Measurements from ENCODE around the gene ESRRG.
"Not testable (repeated sequence)": the region's sequence is repeated elsewhere in the genome, so short reads cannot be mapped to it uniquely, and the experiment has no call there.

Gene ESRRG

DNA sequence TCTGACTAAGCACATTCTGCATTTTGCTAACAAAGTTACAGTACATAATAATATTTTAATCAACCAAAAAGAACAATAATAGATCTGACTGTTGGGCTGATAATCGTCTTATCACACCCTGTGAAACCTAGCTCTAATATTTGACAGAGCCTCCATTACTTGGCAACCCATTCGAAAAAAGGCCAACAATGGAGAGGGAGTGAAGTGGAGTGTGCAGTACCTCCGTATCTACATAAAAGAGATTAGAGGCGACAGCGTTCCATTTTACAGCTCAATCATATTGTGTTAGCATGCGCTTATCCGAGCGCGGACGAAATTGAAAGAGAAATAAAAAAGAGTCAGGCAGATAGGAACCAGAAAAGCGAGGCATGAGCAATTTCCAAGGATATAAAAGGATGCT lies 162.7 kb downstream of the ESRRG start:
- DNase-seq, result no peak

- no peak for DNase-seq
These were observed 163.9 kb downstream of the ESRRG start for GRCh38 chr1:216559359-216559758.

- no peak for DNase-seq
These were observed 167.6 kb downstream of the ESRRG start for GRCh38 chr1:216555653-216556052.

GRCh38 chr1:216554934-216555333 lies 168.3 kb downstream of the ESRRG start:
- no peak for DNase-seq

- DNase-seq, result no peak
These were observed 169.5 kb downstream of the ESRRG start for GRCh38 chr1:216553766-216554165.

- DNase-seq, result no peak
These were observed 170.2 kb downstream of the ESRRG start for GRCh38 chr1:216553040-216553439.

- no peak for DNase-seq
These were observed 173.4 kb downstream of the ESRRG start for GRCh38 chr1:216549796-216550195.

DNA sequence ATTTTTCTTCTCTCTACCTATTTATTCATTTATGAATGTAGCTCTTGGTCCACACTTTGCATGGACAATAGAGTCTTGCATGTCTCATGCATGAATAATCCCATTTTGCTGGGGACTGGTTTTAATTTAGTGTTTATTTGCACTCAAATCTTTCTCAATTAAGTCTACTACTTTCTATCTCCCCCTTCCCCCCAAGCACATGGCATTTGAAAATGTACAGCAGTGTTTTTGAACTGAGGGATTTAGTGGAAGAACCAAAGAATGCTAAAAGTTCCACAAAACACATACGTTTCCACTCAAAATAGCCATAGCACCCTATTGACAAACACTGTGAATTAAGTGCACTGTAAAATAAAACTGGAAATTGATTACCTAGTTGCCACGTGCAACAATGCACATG lies 180.5 kb downstream of the ESRRG start:
- DNase-seq, result no peak

- DNase-seq, result no peak
These were observed 181.0 kb downstream of the ESRRG start for GRCh38 chr1:216542263-216542662.

DNA sequence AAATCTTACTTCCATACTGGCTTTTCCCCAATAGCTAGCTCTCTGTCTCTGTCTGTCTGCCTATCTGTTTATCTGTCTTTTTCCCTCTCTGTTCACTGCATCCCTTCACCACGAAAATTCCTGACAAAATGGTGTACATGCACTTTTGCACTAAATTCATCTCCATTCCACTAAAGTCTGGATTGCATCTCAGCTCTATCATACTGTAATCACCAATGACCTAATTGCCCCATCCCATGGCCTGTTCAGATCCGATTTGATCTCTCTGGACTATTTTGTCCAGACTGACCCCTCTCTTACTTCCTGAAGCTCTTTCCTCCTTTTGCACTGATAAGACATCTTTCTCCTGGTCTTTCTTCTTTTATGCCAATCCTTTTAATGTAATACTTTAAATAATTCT lies 187.5 kb downstream of the ESRRG start:
- DNase-seq, result no peak

DNA sequence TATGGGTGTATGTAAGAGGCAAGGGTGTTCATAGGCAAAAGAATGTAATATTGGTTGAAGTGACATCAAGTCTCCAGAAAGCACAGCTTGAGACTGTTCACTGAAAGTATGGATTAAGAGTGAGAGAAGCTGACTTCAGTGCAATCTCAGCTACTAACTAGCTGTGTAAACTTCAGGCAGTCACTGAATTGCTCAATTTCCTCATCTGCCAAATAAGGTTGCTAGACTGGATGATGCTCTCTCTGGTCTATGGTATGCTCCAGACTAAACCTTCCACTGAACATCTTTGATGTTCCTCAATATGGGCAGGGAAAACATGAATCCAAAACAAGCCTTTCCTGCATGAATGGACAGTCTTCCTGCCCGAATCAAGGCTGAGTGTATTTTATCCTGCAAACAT lies 188.2 kb downstream of the ESRRG start:
- no peak for DNase-seq

DNA sequence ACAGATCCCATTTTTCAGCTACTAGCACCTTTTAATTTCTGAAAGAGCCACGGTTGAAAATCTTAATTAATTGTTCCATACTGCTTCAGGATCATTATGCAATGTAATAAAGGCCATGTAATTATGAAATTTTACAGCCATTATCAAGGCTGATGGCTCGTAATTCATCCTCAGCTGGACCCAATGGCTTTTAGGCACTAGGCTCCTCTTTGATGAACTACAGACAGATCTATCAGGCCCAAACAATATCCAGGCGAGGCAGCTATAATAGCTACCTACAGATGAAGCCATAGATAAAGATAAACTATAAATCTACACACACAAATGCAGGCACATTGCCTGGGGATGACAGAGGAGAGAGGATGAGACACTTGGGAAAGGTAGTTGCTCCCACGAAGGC lies 189.5 kb downstream of the ESRRG start:
- DNase-seq, result no peak

DNA sequence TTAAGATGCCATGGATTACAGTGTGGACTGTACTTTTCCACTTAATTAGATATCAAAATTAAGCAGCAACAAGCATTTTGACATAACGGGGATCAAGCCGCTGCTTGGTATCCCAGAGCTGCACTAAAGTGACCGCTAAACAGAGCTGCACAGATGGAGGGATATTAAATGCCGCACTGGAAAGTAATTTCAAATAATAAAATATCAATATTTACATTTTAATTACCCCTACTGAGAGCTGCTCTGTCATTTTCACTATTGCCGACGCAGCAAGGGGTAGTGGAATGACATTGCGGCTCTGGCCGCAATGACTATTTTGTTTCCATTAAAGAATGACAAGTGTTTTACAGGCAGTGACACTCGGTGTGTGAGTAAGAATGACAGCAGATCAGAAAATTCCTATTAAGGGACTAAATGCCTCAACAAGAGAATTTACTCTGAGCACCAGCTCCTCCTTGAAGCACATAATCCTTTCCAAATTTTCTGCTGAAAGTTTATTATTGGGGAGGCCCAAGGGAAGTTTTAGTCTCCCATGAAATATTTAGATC lies 190.9 kb downstream of the ESRRG start:
- no peak for DNase-seq

DNA sequence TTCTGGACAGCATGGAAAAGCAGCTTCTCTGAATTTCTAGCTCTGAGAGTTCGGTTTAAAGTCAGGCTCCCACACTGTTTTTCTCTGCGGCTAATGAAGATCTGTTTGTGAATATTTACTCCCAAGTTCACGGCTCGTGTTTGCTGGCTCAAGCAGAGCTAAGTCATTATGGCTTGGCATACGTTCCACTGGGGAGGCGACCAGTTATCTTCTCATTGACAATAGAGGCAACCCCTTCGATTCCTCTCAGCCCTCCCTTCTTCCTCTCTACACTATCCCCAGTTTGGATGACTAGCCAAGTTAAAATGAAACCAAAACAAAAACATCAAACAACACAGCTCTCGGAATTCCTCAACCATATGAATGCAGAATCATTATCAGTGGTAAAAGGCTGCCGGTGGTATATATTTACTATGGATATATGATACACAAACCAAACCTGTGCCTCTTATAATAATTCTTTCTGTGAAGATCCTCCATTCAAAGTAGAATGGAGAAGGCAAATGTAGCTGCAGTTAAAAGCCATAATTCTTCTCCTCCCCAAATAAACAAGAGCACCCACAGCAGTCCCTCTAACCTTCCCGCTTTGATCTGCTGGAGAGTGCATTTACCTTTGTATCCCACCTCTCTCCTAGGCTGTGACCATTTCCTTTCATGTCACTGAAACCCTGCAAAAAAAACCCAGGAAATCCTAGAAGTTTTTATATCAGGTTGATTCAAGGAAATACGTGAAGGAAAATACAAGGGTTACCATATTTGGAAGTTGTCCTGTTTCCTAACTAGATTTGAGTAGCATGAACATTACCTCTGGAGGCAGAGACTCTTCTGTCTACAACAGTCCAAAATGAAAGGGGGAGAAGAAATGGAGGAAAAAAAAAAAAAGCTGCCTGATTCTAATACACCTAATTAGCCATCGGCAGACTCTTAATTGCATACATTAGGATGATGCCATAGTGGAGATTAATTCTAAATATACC lies 191.7 kb downstream of the ESRRG start:
- peak; percentile 7 for DNase-seq

- DNase-seq, result not testable (repeated sequence)
These were observed 193.4 kb downstream of the ESRRG start for GRCh38 chr1:216529851-216530250.

DNA sequence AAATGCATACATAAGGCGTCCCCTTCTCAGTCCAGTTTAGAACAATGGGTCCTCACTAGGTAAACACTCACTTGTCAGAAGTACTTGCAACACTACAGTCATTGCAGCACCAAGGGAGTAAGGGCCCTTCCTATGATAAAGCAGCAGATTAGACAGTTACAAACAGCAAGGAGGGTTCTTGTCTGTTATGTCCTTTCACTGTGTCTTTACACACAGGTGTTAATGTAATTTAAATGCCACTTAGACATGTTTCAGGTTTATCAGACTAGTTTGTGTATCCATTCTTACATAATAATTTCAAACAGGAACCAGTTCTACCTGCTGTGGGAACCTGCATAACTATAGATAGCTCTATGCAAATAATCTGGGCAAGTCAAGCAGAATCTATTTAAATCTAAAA lies 194.4 kb downstream of the ESRRG start:
- peak; percentile 90 for DNase-seq

DNA sequence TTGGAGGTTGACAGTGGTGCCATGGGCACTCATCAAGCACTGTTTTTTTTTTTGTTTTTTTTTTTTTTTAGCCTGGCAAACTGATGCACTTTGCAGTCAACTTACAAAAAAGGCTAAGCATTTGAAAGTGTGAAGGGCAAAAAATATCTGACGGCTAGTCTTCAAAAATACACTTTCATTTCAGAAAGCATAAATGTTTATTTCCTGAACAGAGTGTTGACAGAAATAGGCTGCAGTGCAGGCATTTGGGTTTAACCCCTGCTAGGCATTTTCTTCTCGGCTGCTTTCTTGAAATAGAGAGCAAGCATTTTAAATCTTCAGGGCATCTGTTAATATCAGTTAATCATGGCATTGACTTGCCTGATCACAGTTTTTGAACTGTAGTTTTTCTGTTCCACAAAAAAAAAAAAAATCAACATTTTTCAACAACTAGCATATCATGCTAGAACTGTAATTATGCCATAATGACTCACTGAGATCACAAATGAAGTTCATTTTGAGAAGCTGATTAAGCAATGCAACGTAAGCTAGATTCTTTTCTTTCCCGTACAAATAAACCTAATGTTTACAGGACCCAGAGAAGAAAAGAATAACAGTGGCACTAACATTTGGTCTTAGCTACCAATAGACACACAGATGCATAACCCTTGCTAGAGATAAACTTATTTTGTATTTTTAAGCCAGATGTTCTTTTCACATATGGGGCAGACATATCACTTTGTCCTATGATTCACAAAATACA lies 199.6 kb downstream of the ESRRG start:
- no peak for DNase-seq

DNA sequence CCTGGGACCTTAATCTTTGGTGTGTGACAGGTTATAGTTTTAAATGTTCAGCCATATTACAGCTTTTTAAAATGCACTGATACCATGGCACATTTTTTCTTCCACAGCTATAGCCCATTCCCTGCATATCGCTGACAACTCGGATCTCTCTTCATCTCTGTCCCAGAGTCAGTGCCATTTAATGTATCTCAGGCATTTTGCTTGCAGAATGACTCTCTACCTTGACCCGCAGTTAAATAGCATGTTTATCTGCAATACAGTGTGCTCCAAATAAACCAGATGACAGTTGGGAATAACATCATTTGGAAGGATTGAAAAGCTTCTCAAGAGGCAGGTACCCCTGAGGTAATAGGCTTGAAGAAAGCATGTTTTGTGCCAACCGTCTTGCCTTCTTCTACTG lies 200.2 kb downstream of the ESRRG start:
- no peak for DNase-seq

DNA sequence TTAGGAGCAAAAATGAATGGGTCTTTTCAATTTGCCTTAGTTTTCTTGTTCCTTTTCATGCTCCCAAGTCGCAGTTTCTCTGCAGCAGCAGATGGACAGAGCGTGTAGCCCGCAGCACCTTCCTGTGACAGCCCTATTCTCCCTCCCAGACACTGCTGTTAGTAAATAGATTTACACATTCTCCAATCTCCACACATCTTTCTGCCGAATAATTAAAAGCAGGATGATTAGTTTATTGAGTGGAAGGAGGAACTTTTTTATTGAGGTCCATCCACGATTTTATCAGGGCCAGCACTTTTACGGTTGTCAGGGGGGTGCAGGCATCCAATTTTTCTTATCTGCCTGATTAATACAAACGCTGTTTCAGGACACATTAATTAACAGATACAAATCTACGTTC lies 201.8 kb downstream of the ESRRG start:
- no peak for DNase-seq

DNA sequence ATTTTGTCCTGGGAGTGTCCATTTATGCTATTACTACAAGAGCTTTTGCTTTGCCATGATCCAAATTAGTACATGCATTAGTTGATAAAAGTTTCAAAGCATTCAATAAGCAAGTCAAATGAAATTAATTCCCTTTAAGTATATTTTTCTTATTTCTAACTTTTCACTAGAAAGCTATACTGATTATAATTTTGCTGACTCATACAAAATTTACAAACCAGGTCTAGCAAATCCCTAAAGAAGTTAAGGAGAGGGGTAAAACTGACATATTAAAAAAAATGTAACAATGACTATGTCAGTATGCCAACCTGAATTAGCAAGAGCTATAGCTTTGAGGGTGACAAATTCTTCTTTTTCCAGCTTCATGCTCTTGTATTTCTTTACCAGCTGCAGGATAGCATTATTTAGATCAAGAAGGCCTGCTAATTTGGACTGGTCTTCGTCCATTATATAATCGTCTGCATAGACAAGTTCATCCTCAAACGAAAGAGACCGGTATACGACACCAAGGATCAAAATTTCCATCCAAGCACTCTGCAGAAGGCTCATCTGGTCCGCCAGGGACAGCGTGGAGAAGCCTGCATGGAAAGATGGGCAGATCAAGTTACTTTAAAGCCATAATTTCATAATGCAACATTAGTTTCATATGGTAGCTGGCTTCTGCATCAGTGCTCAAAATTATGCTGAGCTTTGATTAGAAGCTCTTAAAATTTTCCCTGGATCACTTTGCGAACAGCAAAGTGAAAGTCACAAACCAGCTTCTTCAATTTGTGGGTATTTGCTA lies 204.2 kb downstream of the ESRRG start:
- no peak for DNase-seq

- DNase-seq, result no peak
These were observed 220.6 kb downstream of the ESRRG start for GRCh38 chr1:216502528-216503162.

GRCh38 chr1:216500273-216500967 lies 222.8 kb downstream of the ESRRG start:
- DNase-seq, result no peak
